HG03135 (cell line): Measurements from ENCODE around the gene ALPP.
"Not testable (repeated sequence)": the region's sequence is repeated elsewhere in the genome, so short reads cannot be mapped to it uniquely, and the experiment has no call there.

Source experiments
- ATAC-seq: cut with Tn5 transposase; IDR thresholded peaks from one replicate; pipeline ENCODE4 v1.9.1; 2021; ENCODE audit warnings: mild to moderate bottlenecking, moderate library complexity; ENCODE audit not compliant: unreplicated experiment

The ALPP gene

DNA sequence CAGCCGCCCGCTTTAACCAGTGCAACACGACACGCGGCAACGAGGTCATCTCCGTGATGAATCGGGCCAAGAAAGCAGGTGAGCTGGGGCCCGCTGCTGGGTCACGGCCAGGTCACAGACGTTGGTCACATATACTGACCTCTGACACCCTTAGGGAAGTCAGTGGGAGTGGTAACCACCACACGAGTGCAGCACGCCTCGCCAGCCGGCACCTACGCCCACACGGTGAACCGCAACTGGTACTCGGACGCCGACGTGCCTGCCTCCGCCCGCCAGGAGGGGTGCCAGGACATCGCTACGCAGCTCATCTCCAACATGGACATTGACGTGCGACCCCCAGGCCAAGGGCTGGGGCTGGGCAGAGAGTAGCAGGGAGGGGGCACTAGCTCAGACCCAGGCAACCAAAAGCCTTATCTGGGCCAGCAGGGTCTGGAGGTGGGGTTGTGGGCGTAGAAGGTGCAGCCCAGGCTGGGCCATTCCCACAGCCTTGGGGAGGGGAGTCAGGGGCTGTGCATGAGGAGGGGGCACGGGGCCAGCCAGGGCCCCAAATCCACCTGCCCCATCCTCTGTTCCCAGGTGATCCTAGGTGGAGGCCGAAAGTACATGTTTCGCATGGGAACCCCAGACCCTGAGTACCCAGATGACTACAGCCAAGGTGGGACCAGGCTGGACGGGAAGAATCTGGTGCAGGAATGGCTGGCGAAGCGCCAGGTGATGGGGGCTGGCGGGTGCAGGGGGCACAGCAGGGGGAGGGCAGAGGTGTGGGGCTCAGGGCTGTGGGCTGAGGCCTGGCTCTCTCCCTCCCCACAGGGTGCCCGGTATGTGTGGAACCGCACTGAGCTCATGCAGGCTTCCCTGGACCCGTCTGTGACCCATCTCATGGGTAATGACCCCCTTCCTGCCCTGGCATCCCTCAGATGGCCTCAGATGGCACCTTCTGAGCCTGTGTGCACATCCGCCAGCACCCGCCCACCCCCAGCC is 1.3 kb downstream of the ALPP start:
- not testable (repeated sequence) for ATAC-seq

DNA sequence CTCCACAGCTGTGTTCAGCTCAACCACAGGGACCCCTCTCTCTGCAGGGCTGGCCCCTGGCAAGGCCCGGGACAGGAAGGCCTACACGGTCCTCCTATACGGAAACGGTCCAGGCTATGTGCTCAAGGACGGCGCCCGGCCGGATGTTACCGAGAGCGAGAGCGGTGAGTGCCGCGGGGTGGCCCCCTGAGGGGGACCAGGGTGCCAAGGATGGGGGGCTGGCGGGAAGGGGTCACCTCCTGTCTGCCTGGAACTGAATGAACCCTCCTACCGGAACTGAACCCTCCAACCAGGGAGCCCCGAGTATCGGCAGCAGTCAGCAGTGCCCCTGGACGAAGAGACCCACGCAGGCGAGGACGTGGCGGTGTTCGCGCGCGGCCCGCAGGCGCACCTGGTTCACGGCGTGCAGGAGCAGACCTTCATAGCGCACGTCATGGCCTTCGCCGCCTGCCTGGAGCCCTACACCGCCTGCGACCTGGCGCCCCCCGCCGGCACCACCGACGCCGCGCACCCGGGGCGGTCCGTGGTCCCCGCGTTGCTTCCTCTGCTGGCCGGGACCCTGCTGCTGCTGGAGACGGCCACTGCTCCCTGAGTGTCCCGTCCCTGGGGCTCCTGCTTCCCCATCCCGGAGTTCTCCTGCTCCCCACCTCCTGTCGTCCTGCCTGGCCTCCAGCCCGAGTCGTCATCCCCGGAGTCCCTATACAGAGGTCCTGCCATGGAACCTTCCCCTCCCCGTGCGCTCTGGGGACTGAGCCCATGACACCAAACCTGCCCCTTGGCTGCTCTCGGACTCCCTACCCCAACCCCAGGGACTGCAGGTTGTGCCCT is 2.9 kb downstream of the ALPP start:
- ATAC-seq: not testable (repeated sequence)

GRCh38 chr2:232382331-232383225 is 4.0 kb downstream of the ALPP start:
- no peak for ATAC-seq

DNA sequence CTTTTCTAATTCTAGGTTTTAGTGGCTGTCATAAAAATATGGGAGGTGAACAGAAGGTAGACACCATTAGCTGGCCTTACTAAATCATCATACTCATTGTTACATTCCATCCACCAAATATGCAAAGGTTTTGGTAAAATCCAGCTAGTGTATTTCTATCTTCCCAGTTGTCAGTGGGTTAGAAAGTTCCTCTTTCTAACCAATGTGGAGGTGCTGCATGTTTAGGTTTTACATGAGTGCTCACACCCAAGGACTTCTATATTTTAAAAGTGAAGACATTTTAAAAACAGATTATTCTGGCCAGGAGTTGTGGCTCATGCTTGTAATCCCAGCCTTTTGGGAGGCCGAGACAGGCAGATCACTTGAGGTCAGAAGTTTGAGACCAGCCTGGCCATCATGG is 5.9 kb downstream of the ALPP start:
- no peak for ATAC-seq

DNA sequence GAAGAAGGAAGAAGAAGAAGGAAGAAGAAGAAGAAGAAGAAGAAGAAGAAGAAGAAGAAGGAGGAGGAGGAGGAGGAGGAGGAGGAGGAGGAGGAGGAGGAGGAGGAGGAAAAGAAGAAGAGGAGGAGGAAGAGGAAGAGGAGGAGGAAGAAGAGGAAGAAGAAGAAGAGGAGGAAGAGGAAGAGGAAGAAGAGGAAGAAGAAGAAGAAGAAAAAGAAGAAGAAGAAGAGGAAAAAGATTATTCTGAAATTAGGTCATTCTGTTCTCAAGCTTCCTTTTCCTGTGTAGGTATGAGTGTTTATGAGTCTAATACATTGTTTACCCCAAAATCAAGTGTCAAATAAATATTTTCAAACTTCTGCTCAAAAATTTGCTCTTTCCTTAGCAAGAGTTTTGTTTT is 6.5 kb downstream of the ALPP start:
- not testable (repeated sequence) for ATAC-seq

DNA sequence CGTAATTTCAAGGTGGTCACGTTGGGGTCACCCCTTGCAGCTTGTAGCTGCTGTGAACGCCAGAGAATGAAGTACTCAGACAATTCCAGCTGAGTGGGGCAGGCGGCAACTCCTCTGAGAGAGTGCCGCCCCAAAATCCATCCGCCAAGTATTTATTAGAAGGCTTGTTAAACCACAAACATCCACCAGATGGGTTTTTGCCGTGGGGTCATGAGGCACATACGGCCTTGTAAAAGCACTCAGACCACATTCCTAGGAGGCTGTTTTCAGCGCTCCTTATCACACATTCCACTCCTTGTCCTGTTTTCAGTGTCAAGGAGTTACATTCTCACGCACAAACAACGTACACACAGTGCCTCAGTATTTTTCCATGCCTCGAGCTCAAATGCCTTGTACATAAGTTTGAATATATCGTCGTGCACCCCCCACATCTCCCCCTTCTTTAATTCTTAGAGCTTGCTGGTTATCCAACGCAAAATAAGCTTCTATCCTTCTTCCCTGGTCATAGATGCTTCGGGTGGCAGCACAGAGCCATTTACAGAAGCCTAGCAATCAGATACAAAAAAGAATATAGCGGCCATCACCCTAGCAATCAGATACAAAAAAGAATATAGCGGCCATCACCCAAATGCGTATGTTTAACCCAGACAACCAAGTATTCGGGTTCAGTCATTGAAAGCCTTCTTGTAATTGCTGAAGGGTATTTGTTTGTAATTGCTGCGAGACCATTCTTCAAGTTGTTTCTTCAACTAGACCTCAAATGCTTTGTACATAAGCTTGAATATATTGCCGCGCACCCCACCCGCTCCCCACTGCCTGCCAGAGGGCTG is 7.3 kb downstream of the ALPP start:
- ATAC-seq: no peak

- no peak for ATAC-seq
Measured at GRCh38 chr2:232386490-232386739, 7.9 kb downstream of the ALPP start.

DNA sequence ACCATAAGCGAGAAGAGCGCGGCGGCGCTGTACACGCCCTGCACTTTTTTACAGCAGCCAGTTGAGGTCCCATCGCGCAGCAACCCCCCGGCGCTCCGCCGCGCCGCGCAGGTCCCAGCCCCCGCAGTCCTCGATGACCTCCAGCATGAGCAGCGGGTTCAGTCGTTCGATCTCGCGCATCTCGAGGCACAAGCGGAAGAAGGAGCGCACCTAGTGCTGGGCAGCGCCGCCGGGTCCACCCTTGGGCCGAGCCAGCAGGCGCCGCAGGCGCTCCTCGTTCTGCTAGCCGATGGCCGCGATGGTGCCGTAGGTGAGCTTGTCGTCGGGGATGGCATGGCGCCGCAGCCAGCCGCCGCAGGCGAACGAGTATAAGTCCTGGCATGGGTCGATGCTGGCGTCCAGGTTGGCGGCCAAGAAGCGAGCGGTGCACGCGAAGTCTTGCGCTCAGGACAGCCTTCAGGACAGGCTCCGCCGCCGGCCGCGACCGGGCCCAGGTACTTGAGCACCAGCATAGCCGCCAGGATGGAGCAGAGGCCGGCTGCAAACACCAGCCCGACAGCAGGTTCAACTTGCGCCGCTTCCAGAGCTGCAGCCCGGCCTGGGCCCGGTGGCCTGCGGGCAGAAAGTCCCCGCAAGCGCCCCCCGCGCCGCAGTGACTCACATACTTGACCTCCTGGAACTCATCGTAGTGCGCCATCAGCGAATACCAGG is 8.3 kb downstream of the ALPP start:
- ATAC-seq: no peak

GRCh38 chr2:232387451-232388171 is 9.1 kb downstream of the ALPP start:
- ATAC-seq: no peak

GRCh38 chr2:232388324-232388891 is 9.9 kb downstream of the ALPP start:
- no peak for ATAC-seq

DNA sequence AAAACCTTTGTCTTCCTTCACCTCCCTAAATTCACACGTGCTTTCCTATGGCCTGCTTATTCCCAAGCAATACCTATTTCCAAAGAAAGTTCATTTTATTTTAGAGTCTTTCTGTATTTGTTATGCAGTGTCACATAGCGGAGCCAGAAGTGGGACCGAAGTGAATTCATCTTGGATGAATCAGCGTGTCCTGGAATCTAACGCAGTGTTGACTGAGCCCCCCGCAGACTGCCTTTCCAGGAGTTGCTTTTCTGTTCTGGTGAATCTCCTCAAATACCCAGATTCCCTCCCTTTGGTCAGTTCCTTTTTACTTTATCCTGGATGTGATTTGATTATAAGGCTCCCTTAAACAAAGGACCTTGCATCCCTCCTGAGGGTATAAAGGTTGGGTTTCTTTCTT is 10.8 kb downstream of the ALPP start:
- ATAC-seq: no peak

DNA sequence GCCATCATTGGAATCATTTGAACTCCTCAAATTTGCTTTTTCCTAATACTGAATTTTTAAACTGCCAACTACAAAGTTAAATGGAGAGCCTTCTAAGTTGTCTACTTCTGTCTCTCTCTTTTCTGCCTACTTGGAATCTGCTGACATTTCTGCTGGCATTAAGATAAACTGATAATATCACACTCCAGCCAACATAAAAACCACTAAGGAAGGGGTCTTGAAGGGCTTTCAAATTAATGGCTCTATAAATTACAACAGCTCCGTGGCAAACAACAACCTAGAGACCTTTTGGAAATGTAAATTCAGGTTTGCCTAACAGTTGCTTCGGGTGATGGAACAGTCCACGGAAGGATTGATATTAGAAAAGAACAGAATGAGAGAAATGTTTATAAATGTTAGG is 12.1 kb downstream of the ALPP start:
- ATAC-seq: no peak

DNA sequence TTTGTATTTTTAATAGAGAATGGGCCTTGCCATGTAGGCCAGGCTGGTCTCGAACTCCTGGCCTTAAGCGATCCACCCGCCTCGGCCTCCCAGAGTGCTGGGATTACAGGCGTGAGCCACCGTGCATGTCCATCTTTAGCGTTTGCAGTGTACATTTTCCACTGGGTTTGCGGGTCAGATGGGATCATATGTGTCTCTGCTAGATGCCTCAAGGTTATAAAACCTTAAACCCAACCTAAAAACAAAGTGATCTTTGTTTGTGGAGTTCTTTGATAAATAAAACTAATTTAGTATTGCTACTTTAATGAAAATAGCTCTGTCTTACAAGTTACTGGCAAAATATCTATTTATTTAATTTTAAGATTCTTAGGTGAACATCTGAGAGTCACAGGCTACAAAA is 15.0 kb downstream of the ALPP start:
- no peak for ATAC-seq

- not testable (repeated sequence) for ATAC-seq
Measured at GRCh38 chr2:232394431-232394830, 15.9 kb downstream of the ALPP start.

- ATAC-seq: no peak
Measured at GRCh38 chr2:232395586-232395985, 17.0 kb downstream of the ALPP start.

DNA sequence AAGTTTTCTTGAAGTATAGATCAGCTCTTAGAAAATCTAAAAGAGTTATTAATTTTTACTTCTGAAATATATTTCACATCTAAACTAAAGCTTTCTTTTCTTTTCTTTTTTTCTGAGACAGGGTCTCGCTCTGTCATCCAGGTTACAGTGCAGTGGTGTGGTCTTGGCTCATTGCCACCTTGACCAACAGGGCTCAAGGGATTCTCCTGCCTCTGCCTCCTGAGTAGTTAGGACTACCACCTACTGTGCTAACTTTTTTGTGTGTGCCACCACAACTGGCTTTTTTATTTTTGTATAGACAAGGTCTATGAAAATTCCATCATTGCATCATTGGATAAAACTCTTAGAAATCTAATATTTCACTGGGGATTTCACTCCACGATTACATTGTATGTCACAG is 18.1 kb downstream of the ALPP start:
- ATAC-seq: no peak

DNA sequence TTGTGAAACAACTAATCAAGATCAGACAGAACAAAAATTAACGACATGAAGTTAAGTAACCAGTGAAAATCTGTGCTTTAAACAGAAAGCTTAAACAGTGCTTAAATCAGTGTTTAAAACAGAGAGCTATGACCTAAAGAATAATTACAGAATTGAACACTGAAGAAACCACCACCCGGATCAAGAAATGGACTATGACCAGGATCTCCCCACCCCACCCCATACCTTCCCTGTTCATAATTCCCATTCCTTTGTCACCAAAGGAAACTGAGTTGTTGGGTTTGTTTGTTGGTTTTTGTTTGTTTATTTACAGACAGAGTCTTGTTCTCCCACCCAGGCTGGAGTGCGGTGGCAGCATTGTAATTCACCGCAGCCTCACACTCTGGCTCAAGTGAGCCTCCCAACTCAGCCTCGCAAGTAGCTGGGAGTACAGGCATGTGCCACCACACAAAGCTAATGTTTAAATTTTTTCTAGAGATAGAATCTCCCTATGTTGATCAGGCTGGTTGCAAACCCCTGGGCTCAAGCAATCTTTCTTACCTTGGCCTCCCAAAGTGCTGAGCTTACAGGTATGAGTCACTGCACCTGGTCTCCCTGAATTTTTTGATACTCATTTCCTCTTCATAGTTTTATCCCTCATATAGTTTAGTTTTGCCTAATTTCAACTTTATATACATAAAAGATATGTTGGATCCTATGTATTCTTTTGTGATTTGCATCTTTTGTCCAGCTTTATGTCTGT is 19.9 kb downstream of the ALPP start:
- no peak for ATAC-seq
